GM21825 (cell line): ENCODE measurements around the gene CD55.
"Not testable (repeated sequence)": the region's sequence is repeated elsewhere in the genome, so short reads cannot be mapped to it uniquely, and the experiment has no call there.

ENCODE experiments used
- ATAC-seq: cut with Tn5 transposase; IDR thresholded peaks from one replicate; pipeline ENCODE4 v1.9.1; 2021; ENCODE audit warnings: mild to moderate bottlenecking, moderate library complexity; ENCODE audit not compliant: unreplicated experiment

The CD55 gene

DNA sequence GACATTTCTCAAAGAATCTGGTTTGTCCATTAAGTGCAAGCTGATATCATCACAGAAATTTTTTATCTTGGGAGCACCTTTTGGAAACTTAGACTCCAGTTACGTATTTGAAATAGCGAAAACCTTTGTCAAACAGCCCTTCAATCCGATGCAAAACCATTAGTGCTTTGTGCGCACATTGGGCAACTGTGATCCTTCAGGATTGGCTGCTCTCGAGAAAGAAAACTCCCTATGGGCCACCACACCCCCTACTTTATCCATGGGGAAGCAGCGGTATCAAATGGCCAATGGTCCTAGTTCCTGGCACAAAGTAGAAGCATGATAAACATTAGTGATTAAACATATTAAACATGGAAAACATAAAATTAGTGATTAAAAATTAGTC lies 16.0 kb upstream of the CD55 start:
- ATAC-seq, result no peak

DNA sequence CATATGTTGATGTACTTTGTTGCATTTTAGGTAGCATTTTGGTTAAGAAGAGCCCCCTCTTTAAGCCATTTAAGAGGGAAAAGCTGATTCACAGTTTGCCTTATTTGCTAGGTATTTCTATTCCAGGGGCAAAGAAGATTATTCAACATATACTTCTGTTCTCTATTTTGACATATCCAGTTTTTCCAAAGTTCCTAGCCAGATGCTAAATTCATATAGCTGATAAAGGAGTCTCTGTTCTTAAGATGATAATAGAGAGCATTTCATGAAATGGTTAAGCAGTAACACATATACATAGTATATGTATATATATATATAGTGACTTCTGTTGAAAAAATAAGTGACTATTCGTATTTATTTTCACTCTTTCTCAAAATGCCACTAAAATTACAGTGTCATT lies 15.5 kb upstream of the CD55 start:
- no peak for ATAC-seq

DNA sequence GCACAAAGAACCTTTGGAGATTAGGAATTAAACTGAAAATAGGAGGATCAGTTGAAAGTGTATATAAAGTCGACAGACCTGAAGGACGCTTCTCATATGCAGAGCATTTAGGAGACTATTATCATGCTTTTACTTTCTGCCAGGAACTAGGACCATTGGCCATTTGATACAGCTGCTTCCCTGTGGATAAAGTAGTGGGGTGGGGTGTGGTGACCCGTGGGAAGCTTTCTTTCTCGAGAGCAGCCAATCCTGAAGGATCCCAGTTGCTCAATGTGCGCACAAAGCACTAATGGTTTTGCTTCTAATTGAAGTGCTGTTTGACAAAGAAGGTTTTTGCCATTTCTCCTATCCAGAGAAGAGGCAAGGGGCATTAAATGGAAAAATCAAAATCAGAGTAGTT lies 14.9 kb upstream of the CD55 start:
- ATAC-seq, result no peak

DNA sequence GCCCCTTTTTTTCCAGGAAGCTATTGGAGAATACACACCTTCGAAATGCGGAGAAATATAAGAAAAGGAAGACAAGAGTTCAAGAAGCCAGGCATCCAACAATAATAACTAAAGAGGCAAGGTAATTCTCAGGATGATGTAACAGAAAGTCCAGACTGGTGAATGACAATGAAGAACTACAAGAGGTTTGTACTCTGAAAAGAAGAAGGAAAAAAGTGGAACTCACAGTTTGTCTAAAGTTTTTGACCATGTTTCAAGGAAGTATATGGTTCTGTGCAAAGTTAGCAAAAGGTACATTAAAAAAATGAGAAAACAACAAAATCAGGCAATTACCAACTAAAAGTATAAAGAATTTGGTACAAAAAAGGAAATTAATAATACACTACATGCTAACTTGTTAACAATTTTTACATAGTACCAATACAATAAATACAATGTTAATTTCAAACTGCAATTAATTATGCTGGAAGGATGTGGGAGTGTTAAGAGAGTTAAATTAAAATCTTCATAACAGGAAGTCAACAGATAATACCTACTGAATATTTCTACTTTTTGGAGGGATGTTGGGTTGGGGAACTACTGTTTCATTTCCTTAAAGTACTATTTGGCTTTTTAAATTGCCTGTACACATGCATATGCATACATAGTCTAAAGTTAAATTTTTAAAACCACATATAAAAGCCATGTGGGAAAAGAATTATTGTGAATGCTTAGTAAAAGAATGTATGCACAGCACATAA lies 12.9 kb upstream of the CD55 start:
- ATAC-seq, result no peak

DNA sequence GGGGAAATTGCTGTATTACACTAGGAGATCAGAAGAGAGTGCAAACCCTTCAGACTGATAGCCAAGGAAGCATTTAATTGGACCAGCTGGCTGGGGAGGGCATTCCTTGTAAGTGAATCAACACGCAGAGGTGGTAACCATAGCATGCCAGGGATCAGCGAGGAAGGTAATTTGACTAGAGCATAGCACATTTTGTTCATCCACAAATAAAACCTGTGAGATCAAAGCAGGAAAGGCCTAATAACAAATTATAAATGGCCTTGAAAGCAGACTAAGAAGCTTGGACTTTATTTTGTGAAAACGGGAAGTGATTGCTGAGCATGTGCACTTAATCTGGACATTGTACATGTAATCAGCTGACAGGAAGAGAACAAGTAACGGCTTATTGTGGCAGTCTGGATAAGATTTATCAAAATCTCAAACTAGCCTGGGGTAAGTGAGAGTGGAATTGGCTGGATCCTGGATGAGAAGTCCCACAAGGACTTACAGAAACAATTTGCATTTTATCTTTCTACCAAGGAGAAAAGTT lies 11.7 kb upstream of the CD55 start:
- ATAC-seq, result no peak

DNA sequence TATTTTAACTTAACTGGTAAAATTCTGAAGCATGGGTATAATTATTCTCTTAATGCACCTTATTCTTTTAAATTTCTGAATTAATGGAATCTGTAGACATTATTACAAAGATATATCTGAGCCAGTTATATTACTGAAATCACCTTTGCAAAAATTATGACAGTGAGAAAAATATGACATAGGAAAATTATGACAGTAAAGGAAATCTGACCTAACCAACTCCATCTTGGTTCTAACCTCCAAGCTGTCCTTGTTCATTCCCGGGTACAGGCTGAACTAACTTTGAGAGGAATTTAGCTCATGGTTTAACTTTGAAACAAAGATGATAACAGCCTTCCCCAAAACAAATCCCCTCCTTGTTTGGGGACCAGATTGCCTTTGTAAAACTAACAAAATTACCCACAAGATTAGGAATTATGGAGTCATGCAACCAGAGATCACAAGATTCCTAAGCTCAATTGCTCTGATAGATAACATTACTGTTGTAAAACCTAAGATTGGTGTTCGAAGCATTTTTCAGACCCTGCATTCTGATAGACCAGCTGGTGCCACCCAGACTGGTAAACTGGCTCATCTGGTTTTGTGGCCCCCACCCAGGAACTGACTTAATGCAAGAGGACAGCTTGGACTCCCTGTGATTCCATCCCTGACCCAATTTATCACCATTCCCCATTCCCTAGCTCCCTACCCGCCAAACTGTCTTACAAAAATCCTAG lies 9.4 kb upstream of the CD55 start:
- no peak for ATAC-seq

DNA sequence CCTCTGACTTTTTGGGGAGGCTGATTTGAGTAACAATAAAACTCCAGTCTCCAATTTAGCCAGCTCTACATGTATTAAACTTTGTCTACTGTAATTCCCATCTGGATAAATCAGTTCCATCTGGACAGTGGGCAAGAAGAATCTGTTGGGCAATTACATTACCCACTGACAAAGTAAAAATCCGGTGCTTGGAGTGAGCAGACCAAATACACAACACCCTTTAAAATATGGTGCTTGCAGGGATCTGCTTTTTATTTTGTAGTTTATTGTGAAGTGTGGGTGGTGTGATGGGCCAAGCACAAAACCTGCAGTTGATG lies 8.9 kb upstream of the CD55 start:
- no peak for ATAC-seq

DNA sequence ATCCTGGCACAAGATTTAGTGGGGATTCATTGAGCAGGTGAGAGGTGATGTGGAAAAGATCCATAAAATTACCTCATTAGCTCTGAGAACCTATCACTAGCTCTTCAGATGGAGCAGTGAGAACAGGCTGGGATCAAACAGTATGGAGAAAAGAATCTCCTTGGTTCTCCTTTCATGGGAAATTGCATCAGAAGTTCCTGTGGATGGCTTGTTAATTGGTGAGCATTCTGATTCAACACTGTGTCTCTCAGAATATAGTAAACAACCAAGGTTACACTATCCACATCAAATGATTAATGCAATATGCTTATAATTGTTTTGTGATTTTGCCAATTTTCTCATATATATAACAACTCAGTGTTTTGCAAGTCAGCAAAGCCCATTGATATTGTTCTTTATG lies 8.3 kb upstream of the CD55 start:
- no peak for ATAC-seq

DNA sequence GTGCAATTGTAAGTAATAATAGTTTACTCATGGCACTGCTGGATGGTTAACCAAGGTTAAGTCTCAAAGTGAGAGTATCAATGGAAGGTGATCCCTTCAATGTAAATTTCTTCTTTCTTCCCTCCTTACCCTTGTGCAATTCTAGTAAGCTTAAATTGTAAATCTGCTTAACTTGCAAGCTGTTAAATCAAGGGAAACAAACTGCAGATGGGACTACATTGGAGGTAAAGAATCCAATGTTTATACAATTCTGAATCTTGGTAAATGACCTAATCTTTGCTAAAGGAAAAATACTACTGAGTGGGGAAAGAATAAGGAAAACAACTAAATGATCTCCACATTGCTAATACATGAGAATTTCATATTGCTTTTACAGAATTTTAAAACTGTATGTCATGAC lies 6.7 kb upstream of the CD55 start:
- no peak for ATAC-seq

DNA sequence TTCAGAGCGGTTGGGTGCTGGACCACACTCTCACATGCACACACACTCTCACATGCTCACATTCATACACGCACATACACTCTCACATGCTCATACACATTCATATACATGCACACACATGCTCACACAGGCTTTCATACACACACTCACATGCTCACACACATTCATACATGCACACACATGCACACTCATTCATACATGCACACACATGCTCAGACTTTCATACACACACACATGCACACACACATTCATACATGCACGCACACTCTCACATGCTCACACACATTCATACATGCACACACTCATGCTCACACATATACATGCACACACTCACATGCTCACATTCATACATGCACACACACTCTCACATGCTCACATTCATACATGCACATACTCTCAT lies 6.0 kb upstream of the CD55 start:
- no peak for ATAC-seq

DNA sequence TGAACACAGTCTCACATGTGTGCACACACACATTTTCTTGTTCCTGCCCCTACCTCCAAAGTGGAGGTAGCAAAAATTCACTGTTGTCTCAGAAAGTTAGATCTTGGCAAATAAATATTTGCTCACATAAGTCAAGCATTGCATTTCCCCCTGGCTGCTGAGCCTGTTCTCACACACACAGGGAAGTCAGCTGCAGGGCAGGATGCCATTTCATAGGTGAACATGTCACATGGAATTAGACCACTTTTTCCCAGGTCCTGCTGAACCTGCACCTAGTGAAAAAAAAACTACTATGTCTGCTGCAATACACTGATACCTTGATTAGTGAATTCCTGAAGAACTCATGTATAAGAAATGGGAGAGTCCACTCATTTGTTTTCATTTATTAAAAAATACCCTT lies 5.3 kb upstream of the CD55 start:
- ATAC-seq, result no peak

DNA sequence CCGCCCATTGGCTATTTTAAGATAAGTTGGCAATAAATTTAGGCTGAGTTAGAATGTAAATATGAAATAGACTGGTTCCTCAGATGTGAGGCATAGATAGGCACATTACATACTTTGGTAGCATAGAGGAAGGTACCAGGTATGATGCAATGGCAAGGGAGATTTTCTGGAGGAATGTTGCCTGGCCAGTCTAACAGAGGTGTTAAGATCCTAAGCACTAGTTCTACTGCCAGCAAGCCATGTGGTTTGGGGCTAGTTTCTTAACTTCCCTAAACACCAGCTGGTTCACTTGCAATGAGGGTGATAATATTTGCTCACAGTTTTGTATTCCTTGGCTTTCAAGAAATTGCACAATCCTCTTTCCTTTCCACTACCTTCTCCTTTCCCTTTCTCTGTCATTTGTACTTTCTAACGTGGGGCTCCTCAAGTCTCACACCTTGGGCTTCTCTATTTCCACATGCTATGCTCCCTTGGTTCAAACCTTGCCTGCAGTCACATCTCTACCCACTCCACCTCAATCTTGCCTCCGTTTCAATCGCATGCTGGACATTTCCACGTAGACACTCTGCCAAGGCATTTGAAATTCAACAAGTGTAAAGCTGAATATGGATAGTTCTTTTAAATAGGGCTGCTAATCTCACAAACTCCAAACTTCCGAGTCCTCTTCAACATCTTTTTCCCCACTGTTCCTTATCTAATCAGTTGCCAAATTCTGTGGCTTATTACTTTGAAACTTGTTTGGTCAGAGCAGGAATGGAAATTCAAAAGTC lies 4.7 kb upstream of the CD55 start:
- ATAC-seq, result no peak

DNA sequence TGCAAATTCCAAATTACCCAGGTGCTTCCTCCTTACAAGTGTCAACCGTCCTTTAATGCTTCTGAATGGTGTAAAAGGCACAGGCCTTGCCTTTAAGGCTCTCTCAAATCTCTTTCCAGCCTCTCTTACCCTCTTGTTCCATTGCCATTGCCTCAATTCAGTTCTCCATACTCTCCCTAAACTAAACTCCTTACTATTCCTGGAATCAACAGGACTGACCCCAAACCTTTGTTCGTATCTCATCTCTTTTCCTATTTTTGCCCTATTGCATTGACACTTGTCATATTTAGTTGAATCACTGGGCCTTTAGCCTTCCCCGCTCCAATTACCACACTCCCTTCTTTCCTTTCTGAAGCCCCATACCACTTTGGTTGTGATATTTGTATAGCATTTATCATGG lies 3.9 kb upstream of the CD55 start:
- no peak for ATAC-seq

DNA sequence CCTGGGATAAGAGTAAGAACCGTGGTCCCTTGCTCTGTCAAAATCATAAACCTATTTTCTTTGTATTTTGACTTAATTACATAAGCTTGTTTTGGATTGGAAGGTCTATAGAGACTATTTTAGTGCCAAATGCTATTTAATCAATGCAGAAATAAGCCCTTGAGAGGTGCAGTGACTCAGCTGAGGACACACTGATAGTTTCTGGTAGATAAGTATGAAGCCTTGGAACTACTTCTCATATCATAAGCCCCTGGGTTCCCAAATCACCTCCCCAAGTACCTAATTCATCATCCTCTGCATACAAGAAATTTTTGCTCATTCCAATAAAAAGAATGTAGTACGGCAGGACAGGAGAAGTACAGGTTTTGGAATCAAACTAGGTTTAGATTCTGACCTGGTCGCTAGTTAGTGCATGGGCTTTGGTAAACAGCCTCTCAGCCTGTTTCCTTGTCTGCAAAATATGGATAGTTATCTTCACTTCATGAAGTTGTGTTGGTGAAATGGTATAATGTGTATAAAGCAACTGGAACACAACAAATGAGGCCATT lies 3.3 kb upstream of the CD55 start:
- ATAC-seq, result no peak

DNA sequence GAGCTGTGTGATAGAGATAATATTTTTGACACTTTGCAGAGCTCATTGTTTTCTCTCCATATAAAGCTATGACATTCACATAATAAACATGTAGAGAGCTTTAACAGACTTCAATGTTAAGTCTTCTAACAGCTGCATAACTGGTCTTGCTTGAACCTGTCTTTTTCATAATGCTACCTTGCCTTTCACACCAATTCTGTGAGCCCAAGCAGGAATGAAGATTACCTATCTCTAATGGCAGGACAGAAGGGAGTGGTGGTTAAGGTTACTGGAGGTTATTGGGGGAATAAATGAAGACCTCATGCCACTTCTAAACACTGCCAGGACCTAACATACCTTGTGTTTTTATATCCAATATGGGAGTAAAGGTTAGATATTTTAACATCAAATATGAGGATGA lies 2.3 kb upstream of the CD55 start:
- no peak for ATAC-seq

DNA sequence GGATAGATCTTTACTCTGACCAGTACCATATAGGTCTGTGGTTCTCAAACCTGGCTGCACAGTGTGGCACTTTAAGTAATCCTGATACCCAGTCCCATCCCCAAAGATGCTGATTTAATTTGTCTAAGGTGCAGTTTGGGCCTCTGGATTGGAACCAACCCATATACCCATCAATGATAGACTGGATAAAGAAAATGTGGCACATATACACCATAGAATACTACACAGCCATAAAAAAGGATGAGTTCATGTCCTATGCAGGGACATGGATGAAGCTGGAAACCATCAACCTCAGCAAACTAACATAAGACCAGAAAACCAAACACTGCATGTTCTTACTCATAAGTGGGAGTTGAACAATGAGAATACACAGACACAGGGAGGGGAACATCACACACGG lies 1.4 kb upstream of the CD55 start:
- ATAC-seq, result not testable (repeated sequence)

DNA sequence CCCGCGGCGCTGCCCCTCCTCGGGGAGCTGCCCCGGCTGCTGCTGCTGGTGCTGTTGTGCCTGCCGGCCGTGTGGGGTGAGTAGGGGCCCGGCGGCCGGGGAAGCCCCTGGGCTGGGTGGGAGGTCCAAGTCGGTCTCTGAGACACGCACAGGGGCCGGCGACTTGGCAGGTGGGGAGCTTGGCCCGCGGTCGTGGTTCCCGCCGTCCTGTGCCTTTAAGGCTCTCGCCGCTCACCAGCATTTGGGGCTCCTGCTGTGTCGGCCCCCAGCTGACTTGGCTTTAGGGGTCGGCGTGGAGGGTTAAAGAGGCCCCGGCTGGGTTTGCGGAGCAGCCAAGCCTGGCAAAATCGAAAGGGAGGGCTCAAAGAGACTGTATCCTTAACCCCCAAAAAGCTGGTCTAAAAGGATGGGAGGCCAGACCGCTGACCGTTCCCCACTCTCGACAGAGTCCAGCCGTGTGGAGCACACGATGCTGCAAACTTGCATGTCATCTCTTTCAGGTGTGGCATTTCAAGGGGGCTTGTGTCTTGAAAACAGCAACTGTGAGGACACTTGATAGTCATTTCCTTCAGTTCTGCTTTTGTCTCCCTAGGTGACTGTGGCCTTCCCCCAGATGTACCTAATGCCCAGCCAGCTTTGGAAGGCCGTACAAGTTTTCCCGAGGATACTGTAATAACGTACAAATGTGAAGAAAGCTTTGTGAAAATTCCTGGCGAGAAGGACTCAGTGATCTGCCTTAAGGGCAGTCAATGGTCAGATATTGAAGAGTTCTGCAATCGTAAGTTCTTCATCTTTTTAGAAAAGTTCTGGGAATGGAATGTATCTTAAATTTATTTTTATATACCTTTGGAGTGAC lies 540 bp downstream of the CD55 start:
- no peak for ATAC-seq

DNA sequence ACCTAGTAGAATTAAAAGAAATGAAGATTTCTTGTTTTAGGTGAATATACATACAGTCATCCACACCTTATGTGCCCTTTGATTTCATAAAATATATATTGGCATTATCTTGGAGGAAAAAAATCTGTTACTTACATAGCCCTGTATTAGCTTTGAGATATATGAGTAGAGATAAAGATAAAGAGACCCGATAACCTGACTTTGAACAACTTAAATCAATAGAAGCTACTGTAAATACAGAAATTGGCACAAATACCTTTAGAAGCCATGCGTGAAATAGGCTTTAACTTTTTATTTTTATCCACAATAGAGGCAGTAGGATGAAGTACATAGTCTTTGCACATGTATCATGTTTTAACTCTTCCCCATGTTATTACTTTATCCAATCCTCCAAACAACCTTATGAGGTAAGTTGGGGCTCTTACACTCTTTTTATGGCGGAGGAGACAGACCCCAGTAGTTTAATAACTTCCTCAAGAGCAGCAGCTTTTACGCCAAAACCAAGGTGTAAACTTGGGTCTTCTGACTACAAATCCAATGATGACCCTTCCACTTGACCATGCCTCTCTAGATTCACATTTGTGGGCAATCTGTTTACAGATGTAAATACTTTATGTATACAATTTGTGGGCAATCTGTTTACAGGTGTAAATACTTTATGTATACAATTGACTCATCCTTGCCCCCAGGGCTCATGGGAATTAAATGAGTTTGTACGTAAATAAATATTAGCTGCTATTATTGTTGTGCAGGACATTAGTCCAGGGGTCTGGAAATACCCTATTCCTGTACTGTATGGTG lies 2.1 kb downstream of the CD55 start:
- no peak for ATAC-seq

DNA sequence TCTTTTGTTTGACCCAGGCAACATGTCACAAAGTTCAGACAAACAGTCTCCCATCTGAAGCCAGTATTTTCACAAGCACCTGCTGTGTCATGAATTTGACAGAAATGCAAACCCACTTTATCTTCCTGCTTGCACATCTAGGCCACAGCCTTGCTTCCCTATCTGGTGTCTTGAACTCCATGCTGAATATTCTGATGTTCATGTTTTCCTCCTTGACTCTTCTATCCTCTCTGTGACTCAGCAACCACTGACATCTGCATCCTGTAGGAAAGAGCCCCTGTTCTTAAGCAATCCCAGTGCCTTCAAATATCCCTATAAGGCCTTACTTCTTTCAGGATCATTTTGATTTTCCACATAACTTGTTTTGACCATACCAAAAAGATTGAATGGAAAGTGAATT lies 6.5 kb downstream of the CD55 start:
- no peak for ATAC-seq

DNA sequence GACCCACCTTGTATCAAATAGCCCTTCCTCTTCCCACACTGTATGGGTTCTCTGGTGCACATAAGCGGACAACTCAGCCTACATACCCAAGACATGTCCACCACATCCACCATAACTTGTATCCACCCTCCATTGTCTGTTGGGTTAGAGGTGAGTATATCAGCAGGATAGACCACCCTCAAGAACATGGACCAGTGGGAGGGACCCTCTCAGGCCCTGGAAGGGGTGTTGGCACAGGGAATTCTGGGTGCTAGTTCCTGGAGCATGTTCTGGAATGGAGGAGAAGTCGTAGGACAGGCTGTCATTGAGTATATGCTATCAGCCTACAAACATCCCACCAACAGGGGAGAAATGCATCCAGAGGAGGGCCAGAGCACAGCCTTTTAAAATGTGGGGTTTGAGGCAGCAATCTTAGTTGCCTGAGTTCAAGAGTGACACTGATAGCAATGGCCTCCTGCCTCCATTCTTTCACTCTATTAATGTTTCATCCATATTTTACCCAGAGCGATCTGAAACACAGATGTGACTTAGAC lies 7.5 kb downstream of the CD55 start:
- ATAC-seq, result no peak
